Transverse colon (tissue), 3 donors: ENCODE results near the gene PLVAP.

Source experiments
- POLR2A ChIP-seq: fragments of 450-650 bp; IDR thresholded peaks from one replicate; pipeline ENCODE4 v1.6.1; 2016; ENCODE audit warnings: antibody characterized with exemption, mild to moderate bottlenecking, moderate library complexity
- TF ChIP-seq, protein P1 (sequence below), 5 experiments: fragments of 200-600 bp in 3 of 5; fragments of 450-650 bp in 2 of 5; sonication (generic) in 3 of 5; IDR thresholded peaks; 1 replicate in 2 of 5; 2 replicates in 3 of 5; pipeline ENCODE4 v1.5.1; 2016 to 2017; ENCODE audit warnings: antibody characterized with exemption in 5 of 5, inconsistent platforms in 3 of 5, mild to moderate bottlenecking in 2 of 5, moderate library complexity in 1 of 5

DNA sequence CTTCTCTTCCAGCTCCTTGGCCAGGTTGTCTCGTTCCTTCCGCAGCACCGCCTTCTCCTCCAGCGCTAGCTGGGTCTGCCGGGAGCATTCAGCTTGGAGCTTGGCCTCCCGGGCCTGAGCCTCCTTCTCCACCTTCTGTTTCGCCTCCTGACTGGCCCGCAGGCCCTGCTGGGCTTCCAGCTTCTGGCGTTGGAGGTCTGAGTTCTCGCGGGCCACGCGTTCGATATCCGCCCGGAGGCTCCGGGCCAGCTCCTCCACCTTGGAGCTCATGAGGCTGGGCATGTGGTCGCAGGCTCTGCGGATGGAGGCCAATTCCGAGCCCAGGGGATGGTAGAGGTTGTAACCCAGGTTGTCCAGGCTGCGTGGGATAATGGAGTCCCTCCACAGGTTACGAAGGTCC lies 11.8 kb downstream of the PLVAP start:
- no peak for TF ChIP-seq POLR2A
- TF ChIP-seq, protein P1, sequence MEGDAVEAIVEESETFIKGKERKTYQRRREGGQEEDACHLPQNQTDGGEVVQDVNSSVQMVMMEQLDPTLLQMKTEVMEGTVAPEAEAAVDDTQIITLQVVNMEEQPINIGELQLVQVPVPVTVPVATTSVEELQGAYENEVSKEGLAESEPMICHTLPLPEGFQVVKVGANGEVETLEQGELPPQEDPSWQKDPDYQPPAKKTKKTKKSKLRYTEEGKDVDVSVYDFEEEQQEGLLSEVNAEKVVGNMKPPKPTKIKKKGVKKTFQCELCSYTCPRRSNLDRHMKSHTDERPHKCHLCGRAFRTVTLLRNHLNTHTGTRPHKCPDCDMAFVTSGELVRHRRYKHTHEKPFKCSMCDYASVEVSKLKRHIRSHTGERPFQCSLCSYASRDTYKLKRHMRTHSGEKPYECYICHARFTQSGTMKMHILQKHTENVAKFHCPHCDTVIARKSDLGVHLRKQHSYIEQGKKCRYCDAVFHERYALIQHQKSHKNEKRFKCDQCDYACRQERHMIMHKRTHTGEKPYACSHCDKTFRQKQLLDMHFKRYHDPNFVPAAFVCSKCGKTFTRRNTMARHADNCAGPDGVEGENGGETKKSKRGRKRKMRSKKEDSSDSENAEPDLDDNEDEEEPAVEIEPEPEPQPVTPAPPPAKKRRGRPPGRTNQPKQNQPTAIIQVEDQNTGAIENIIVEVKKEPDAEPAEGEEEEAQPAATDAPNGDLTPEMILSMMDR (IDR thresholded peaks at IDR 0.05) = no peak
